Suprapubic skin (tissue), 4 donors: ENCODE results near the gene MYH6. TPM values are rescaled to one million over a fixed set of nuclear protein-coding genes. Genes with fewer than 3 reads are reported as not detected.
A peak's percentile ranks its signal among the peaks of the same experiment; 100 is the strongest.

Experiments used
- DNase-seq, 2 donors: peaks; one replicate each; pipeline ENCODE4 v3.0.0-alpha.2; 2019; ENCODE audit warnings: low spot score in 2 of 2
- H3K27ac ChIP-seq: fragments of 200-600 bp; sonication (generic); one replicate; pipeline ENCODE4 v1.5.1; 2019
- H3K27me3 ChIP-seq: fragments of 200-600 bp; sonication (generic); one replicate; pipeline ENCODE4 v1.5.1; 2019
- H3K36me3 ChIP-seq: fragments of 200-600 bp; sonication (generic); one replicate; pipeline ENCODE4 v1.5.1; 2019
- H3K4me1 ChIP-seq: fragments of 200-600 bp; sonication (generic); one replicate; pipeline ENCODE4 v1.5.1; 2019
- H3K4me3 ChIP-seq: fragments of 200-600 bp; sonication (generic); one replicate; pipeline ENCODE4 v1.5.1; 2019; ENCODE audit warnings: mild to moderate bottlenecking
- H3K9me3 ChIP-seq: fragments of 200-600 bp; sonication (generic); one replicate; pipeline ENCODE4 v1.5.1; 2019
- CTCF ChIP-seq, 2 donors: fragments of 200-600 bp in 1 of 2; fragments of 450-650 bp in 1 of 2; sonication (generic) in 1 of 2; IDR thresholded peaks; one replicate each; pipeline ENCODE4 v1.5.1; 2016 to 2019; ENCODE audit warnings: antibody characterized with exemption in 2 of 2, mild to moderate bottlenecking in 1 of 2, moderate library complexity in 1 of 2
- EP300 ChIP-seq: sonication (generic); formaldehyde crosslinking; IDR thresholded peaks from one replicate; pipeline ENCODE4 v1.6.1; 2017; ENCODE audit warnings: antibody characterized with exemption
- POLR2A ChIP-seq, 2 donors: fragments of 450-650 bp; IDR thresholded peaks; one replicate each; pipeline ENCODE4 v1.6.1; 2017; ENCODE audit warnings: antibody characterized with exemption in 2 of 2, mild to moderate bottlenecking in 2 of 2, moderate library complexity in 2 of 2
- POLR2AphosphoS5 ChIP-seq, 3 donors: sonication (generic); formaldehyde crosslinking; IDR thresholded peaks; one replicate each; pipeline ENCODE4 v1.6.1; 2017; ENCODE audit warnings: antibody characterized with exemption in 3 of 3
- WGBS: methylation state at CpG from one replicate; pipeline ENCODE4 v1.1.5; 2018; 5-methylcytosine and 5-hydroxymethylcytosine counted together
- total RNA-seq, 4 donors: library from RNA; depleted of rRNA; stranded (reverse); fragments of >200 nt; gene quantifications; one replicate each; pipeline ENCODE4 v1.1.0, GENCODE V29; 2016

Gene MYH6
- total RNA-seq, 4 donors from 2014 or later: not detected

DNA sequence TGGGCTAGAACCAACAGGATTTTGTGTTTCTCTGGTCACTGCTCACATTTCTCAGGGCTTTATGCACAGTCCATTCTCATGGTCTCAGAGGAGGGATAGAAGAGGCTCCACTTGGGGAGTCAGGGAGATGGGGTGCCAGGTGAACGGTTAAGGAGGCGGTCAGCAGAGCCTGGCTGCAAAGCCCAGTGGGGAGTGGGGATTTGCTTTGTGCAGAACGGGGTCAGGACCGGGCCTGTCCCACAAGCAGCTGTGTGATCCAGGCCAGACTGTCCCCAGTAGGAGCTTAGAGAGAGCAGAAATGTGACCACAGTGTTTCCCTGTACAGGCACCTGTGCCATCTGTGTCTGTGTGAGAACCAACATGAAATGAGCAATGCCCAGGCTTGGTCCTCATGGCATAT is 27.1 kb downstream of the MYH6 start:
- peaks cover 12% of the 10 kb centered on the region for H3K4me1 ChIP-seq
- TF ChIP-seq CTCF (IDR thresholded peaks at IDR 0.05) (no peak), POLR2AphosphoS5 (IDR thresholded peaks at IDR 0.05) (no peak), EP300 (no peak), POLR2A (IDR thresholded peaks at IDR 0.05) (no peak)
- no peak for DNase-seq
- WGBS: 95% methylated on average over 4 of the region's 4 CpGs
- H3K36me3 ChIP-seq: no peaks in the 10 kb centered on the region
- no peak overlapping the region for H3K4me3 ChIP-seq
- H3K27ac ChIP-seq: no peak overlapping the region
- H3K9me3 ChIP-seq: no peaks in the 10 kb centered on the region
- peaks cover 7% of the 10 kb centered on the region for H3K27me3 ChIP-seq

GRCh38 chr14:23380197-23380914 is 27.7 kb downstream of the MYH6 start:
- peaks cover 7% of the 10 kb centered on the region for H3K27me3 ChIP-seq
- TF ChIP-seq CTCF (IDR thresholded peaks at IDR 0.05) (no peak), POLR2AphosphoS5 (IDR thresholded peaks at IDR 0.05) (no peak), EP300 (no peak), POLR2A (IDR thresholded peaks at IDR 0.05) (no peak)
- peaks cover 12% of the 10 kb centered on the region for H3K4me1 ChIP-seq
- H3K27ac ChIP-seq: no peak overlapping the region
- no peaks in the 10 kb centered on the region for H3K9me3 ChIP-seq
- WGBS: 56% methylated on average over 9 of the region's 16 CpGs
- no peak for DNase-seq
- no peak overlapping the region for H3K4me3 ChIP-seq
- H3K36me3 ChIP-seq: no peaks in the 10 kb centered on the region

GRCh38 chr14:23379366-23380196 is 28.5 kb downstream of the MYH6 start:
- no peak for DNase-seq
- no peak overlapping the region for H3K27ac ChIP-seq
- H3K4me3 ChIP-seq: no peak overlapping the region
- no peaks in the 10 kb centered on the region for H3K36me3 ChIP-seq
- peaks cover 7% of the 10 kb centered on the region for H3K27me3 ChIP-seq
- peaks cover 12% of the 10 kb centered on the region for H3K4me1 ChIP-seq
- TF ChIP-seq CTCF (IDR thresholded peaks at IDR 0.05): peak; percentile 84 to 87
- no peak for TF ChIP-seq POLR2A (IDR thresholded peaks at IDR 0.05)
- TF ChIP-seq POLR2AphosphoS5 (IDR thresholded peaks at IDR 0.05): peak in 1 of 3 donors; percentile 17
- TF ChIP-seq EP300: no peak
- no peaks in the 10 kb centered on the region for H3K9me3 ChIP-seq
- WGBS: 30% methylated on average over 4 of the region's 12 CpGs

- DNase-seq: no peak
- Histone ChIP-seq H3K9me3 (no peaks in the 10 kb centered on the region), H3K27me3 (peaks cover 7% of the 10 kb centered on the region), H3K36me3 (no peaks in the 10 kb centered on the region), H3K4me3 (no peak overlapping the region), H3K27ac (no peak overlapping the region), H3K4me1 (peaks cover 12% of the 10 kb centered on the region)
- no peak for TF ChIP-seq POLR2A (IDR thresholded peaks at IDR 0.05)
- no peak for TF ChIP-seq EP300
- no peak for TF ChIP-seq CTCF (IDR thresholded peaks at IDR 0.05)
- no peak for TF ChIP-seq POLR2AphosphoS5 (IDR thresholded peaks at IDR 0.05)
- WGBS: 85% methylated on average over 11 of the region's 11 CpGs
Measured at GRCh38 chr14:23378612-23379220, 29.4 kb downstream of the MYH6 start.
